ENCODE data around the gene TUBB2B. TPM values are rescaled to one million over a fixed set of nuclear protein-coding genes. Genes with fewer than 3 reads are reported as not detected.

Gene TUBB2B
- total RNA-seq, 4 donors from 2014 or later: 9.2 to 19.3 (median 13.2) TPM

DNA sequence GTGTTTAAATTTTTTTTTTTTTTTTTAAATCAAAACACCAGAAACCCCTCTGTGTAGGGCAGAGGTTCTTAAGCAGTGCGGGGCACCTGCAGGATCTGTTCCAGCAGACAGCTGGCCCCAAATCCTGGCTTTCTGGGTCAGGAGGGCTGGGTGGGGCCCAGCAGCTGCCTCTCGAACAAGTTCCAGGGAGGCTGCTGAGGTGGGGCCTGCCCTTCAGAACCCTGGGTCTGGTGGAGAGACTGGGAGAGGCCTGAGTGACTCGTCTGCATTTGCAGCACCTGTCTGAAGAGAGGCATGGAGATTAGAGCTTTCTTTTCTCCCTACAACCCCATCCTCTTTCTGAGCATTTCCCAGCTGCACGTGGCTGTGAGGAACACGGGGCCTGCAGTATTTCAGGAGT is 39.7 kb upstream of the TUBB2B start:
- no peak for DNase-seq (ENCODE audit: low spot score in 2 of 2)
- no peaks in the 10 kb centered on the region for H3K27me3 ChIP-seq
- TF ChIP-seq, protein P1, sequence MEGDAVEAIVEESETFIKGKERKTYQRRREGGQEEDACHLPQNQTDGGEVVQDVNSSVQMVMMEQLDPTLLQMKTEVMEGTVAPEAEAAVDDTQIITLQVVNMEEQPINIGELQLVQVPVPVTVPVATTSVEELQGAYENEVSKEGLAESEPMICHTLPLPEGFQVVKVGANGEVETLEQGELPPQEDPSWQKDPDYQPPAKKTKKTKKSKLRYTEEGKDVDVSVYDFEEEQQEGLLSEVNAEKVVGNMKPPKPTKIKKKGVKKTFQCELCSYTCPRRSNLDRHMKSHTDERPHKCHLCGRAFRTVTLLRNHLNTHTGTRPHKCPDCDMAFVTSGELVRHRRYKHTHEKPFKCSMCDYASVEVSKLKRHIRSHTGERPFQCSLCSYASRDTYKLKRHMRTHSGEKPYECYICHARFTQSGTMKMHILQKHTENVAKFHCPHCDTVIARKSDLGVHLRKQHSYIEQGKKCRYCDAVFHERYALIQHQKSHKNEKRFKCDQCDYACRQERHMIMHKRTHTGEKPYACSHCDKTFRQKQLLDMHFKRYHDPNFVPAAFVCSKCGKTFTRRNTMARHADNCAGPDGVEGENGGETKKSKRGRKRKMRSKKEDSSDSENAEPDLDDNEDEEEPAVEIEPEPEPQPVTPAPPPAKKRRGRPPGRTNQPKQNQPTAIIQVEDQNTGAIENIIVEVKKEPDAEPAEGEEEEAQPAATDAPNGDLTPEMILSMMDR (IDR thresholded peaks at IDR 0.05): no peak
- TF ChIP-seq POLR2A (IDR thresholded peaks at IDR 0.05) (no peak), POLR2AphosphoS5 (IDR thresholded peaks at IDR 0.05) (no peak)
- WGBS: 56% methylated on average over 5 of the region's 5 CpGs
- H3K4me3 ChIP-seq: no peak overlapping the region
- peaks cover 55% of the 10 kb centered on the region for H3K36me3 ChIP-seq
- H3K9me3 ChIP-seq: no peaks in the 10 kb centered on the region
- H3K4me1 ChIP-seq: peaks cover 9% of the 10 kb centered on the region
- H3K27ac ChIP-seq: no peak overlapping the region

DNA sequence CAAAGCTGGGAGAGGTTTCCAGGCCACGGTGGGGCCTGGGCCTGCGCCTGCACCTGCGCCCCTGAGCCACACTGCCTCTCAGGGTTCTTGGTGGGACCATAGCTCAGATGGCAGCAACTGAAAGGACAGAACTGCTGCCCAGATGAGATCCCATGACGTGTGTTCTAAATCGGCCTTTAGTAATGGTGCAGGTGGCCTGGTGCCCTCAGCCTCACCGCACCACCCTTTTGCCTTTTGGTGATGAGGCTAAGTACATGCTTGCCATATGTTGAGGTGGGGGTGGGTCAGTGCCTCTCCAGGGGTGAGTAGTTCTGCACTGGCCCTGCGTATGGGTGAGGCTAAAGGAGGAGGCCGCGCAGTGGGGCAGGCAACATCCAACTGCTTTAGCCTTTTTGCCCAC is 38.7 kb upstream of the TUBB2B start:
- no peaks in the 10 kb centered on the region for H3K9me3 ChIP-seq
- no peak for DNase-seq (ENCODE audit: low spot score in 2 of 2)
- H3K36me3 ChIP-seq: peaks cover 45% of the 10 kb centered on the region
- H3K27ac ChIP-seq: no peak overlapping the region
- no peaks in the 10 kb centered on the region for H3K27me3 ChIP-seq
- 72% methylated on average over 9 of the region's 9 CpGs for WGBS
- TF ChIP-seq POLR2A (IDR thresholded peaks at IDR 0.05) (no peak), EP300 (IDR thresholded peaks at IDR 0.05) (no peak), POLR2AphosphoS5 (IDR thresholded peaks at IDR 0.05) (no peak)
- TF ChIP-seq, protein P1 (IDR thresholded peaks at IDR 0.05): no peak
- peaks cover 19% of the 10 kb centered on the region for H3K4me1 ChIP-seq
- H3K4me3 ChIP-seq: no peak overlapping the region

DNA sequence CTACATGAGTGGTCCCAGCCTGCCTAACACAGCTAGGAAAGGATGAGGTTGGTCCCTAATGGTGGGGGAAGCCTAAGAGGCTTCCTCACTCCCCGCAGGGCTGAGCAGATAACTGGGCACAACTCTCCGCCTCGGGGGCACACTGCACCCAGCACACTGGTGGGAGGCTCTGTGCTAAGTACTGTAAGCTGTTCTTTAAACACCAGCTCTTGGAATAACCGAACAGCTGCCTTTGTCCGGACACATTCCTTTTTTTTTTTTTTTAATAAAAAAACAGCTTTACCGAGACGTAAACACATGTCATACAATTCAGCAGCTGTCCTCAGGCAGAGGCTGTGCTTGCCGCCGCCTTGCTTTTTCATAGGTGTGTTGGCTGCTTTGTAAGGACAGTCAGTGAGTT is 38.2 kb upstream of the TUBB2B start:
- Histone ChIP-seq H3K4me1 (peaks cover 24% of the 10 kb centered on the region), H3K36me3 (peaks cover 40% of the 10 kb centered on the region), H3K9me3 (no peaks in the 10 kb centered on the region), H3K27me3 (no peaks in the 10 kb centered on the region), H3K27ac (no peak overlapping the region), H3K4me3 (no peak overlapping the region)
- TF ChIP-seq, protein P1 (IDR thresholded peaks at IDR 0.05): no peak
- TF ChIP-seq EP300 (IDR thresholded peaks at IDR 0.05): no peak
- TF ChIP-seq POLR2A (IDR thresholded peaks at IDR 0.05): no peak
- TF ChIP-seq POLR2AphosphoS5 (IDR thresholded peaks at IDR 0.05): no peak
- no peak for DNase-seq (ENCODE audit: low spot score in 2 of 2)
- WGBS: 64% methylated on average over 7 of the region's 9 CpGs

DNA sequence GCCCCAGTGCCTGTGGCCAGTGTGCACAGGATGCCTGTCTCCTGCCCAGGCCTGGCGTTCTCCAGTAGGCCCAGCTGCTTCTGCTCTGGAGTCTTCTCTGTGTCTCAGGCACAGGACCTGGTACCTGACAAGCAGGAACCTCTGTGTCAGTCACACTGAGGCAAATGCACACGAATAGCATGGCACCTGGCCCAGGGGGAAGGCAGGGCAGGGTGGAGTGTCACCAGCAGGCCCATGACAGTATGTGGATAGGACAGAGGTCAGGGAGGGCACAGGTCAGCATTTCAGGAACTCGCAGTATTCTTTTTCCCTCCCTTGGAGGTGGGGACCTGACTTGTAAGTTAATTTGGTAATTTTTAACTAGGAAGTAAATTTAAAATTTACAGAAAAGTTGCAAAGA is 36.9 kb upstream of the TUBB2B start:
- TF ChIP-seq, protein P1 (IDR thresholded peaks at IDR 0.05): no peak
- Histone ChIP-seq H3K36me3 (peaks cover 26% of the 10 kb centered on the region), H3K27me3 (no peaks in the 10 kb centered on the region), H3K9me3 (no peaks in the 10 kb centered on the region), H3K4me1 (peaks cover 37% of the 10 kb centered on the region), H3K4me3 (no peak overlapping the region), H3K27ac (no peak overlapping the region)
- DNase-seq (ENCODE audit: low spot score in 2 of 2): no peak
- 65% methylated on average over 1 of the region's 3 CpGs for WGBS

DNA sequence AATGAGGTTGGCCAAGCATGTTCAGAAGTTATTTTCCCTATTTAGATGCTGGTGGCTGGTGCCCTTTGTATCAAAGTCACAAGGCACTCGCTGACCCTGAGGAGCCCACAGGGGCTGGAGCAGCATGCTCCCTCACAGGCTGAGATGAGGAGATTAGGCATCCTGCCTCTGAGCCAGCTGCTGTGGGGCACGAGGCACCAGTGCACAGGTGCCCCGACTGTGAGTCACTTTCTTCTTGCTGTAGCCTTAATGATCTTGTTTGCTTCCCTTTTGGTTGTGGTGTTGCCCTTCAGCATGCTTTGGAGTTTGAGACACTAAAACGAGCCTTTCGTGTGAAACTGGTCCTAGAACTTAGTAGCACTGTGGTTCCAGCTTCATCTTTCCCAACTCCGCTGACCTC is 35.6 kb upstream of the TUBB2B start:
- no peak for DNase-seq (ENCODE audit: low spot score in 2 of 2)
- H3K36me3 ChIP-seq: peaks cover 14% of the 10 kb centered on the region
- H3K27me3 ChIP-seq: no peaks in the 10 kb centered on the region
- no peaks in the 10 kb centered on the region for H3K9me3 ChIP-seq
- no peak for TF ChIP-seq POLR2AphosphoS5 (IDR thresholded peaks at IDR 0.05)
- no peak for TF ChIP-seq EP300 (IDR thresholded peaks at IDR 0.05)
- TF ChIP-seq, protein P1 (IDR thresholded peaks at IDR 0.05): no peak
- no peak for TF ChIP-seq POLR2A (IDR thresholded peaks at IDR 0.05)
- H3K4me1 ChIP-seq: peaks cover 44% of the 10 kb centered on the region
- 73% methylated on average over 6 of the region's 6 CpGs for WGBS
- H3K27ac ChIP-seq: no peak overlapping the region
- no peak overlapping the region for H3K4me3 ChIP-seq

All from suprapubic skin (tissue), 4 donors.